GM23338 (cell line): ENCODE measurements around the gene NOP10.

Experiments used
- CREB1 ChIP-seq: fragments of 250-450 bp; sonication (Bioruptor Pico); IDR thresholded peaks from 2 replicates; pipeline ENCODE4 v1.5.0; 2020; ENCODE audit warnings: low read depth, mild to moderate bottlenecking, moderate library complexity
- EZH2 ChIP-seq: fragments of 200-600 bp; sonication (generic); IDR thresholded peaks from one replicate; pipeline ENCODE4 v1.8.0; 2017; ENCODE audit warnings: antibody characterized with exemption, mild to moderate bottlenecking, low read depth; ENCODE audit not compliant: unreplicated experiment
- EZH2phosphoT487 ChIP-seq: fragments of 200-600 bp; sonication (generic); IDR thresholded peaks from one replicate; pipeline ENCODE4 v1.8.1; 2018; ENCODE audit warnings: antibody characterized with exemption; ENCODE audit not compliant: unreplicated experiment
- JUNB ChIP-seq: IDR thresholded peaks from one replicate; pipeline ENCODE4 v1.6.1; 2016; ENCODE audit warnings: antibody characterized with exemption; ENCODE audit not compliant: unreplicated experiment
- NANOG ChIP-seq: IDR thresholded peaks from 2 replicates; pipeline ENCODE4 v1.6.1; 2016; ENCODE audit warnings: antibody characterized with exemption, borderline replicate concordance
- POLR2AphosphoS5 ChIP-seq: IDR thresholded peaks from 2 replicates; pipeline ENCODE4 v1.6.1; 2016; ENCODE audit warnings: antibody characterized with exemption, low read depth
- REST ChIP-seq: IDR thresholded peaks from one replicate; pipeline ENCODE4 v1.6.1; 2018; ENCODE audit warnings: antibody characterized with exemption; ENCODE audit not compliant: unreplicated experiment
- STAT1 ChIP-seq: IDR thresholded peaks from one replicate; pipeline ENCODE4 v1.6.1; 2016; ENCODE audit warnings: antibody characterized with exemption; ENCODE audit not compliant: unreplicated experiment
- ZNF331 ChIP-seq: fragments of 250-450 bp; sonication (Bioruptor Pico); IDR thresholded peaks from 2 replicates; pipeline ENCODE4 v1.5.0; 2020; ENCODE audit warnings: low read depth, mild to moderate bottlenecking, moderate library complexity
- TF ChIP-seq, protein P1 (sequence below), 2 experiments: fragments of 200-600 bp in 1 of 2; sonication (generic) in 1 of 2; conservative IDR thresholded peaks; 2 replicates each; pipeline versions ENCODE4 v1.5.1 to v1.6.1; 2016 to 2017; ENCODE audit warnings: antibody characterized with exemption in 2 of 2, low read depth in 2 of 2, mild to moderate bottlenecking in 2 of 2, moderate library complexity in 1 of 2
- TF ChIP-seq, protein P2 (sequence below): IDR thresholded peaks from 2 replicates; pipeline ENCODE4 v1.6.1; 2016; ENCODE audit warnings: antibody characterized with exemption

GRCh38 chr15:34365836-34366235, 22.9 kb upstream of the NOP10 start:
- no peak for TF ChIP-seq EZH2
- TF ChIP-seq, protein P1, sequence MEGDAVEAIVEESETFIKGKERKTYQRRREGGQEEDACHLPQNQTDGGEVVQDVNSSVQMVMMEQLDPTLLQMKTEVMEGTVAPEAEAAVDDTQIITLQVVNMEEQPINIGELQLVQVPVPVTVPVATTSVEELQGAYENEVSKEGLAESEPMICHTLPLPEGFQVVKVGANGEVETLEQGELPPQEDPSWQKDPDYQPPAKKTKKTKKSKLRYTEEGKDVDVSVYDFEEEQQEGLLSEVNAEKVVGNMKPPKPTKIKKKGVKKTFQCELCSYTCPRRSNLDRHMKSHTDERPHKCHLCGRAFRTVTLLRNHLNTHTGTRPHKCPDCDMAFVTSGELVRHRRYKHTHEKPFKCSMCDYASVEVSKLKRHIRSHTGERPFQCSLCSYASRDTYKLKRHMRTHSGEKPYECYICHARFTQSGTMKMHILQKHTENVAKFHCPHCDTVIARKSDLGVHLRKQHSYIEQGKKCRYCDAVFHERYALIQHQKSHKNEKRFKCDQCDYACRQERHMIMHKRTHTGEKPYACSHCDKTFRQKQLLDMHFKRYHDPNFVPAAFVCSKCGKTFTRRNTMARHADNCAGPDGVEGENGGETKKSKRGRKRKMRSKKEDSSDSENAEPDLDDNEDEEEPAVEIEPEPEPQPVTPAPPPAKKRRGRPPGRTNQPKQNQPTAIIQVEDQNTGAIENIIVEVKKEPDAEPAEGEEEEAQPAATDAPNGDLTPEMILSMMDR (conservative IDR thresholded peaks at IDR 0.05; ENCODE audit: low read depth in 2 of 2) = no peak
- no peak for TF ChIP-seq REST
- no peak for TF ChIP-seq EZH2phosphoT487
- TF ChIP-seq NANOG = no peak
- TF ChIP-seq CREB1 = no peak
- no peak for TF ChIP-seq ZNF331 (CRISPR knock-in tag)
- TF ChIP-seq, protein P2, sequence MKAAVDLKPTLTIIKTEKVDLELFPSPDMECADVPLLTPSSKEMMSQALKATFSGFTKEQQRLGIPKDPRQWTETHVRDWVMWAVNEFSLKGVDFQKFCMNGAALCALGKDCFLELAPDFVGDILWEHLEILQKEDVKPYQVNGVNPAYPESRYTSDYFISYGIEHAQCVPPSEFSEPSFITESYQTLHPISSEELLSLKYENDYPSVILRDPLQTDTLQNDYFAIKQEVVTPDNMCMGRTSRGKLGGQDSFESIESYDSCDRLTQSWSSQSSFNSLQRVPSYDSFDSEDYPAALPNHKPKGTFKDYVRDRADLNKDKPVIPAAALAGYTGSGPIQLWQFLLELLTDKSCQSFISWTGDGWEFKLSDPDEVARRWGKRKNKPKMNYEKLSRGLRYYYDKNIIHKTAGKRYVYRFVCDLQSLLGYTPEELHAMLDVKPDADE = no peak
- no peak for TF ChIP-seq POLR2AphosphoS5
- no peak for TF ChIP-seq STAT1
- TF ChIP-seq JUNB = no peak
